ENCODE results near the gene ST7. TPM values are rescaled to one million over a fixed set of nuclear protein-coding genes. Genes with fewer than 3 reads are reported as not detected.

The ST7 gene
- total RNA-seq, 4 donors from 2014 or later = 23.7 to 29.5 (median 25.5) TPM

- TF ChIP-seq CTCF (IDR thresholded peaks at IDR 0.05) = no peak
- DNase-seq (ENCODE audit: low spot score) (no peak), ATAC-seq (ENCODE audit: low FRiP score) (no peak)
These were observed 48.0 kb downstream of the ST7 start for GRCh38 chr7:117001283-117001682.

- no peak for DNase-seq (ENCODE audit: low spot score)
- ATAC-seq (ENCODE audit: low FRiP score) = no peak
- no peak for TF ChIP-seq CTCF (IDR thresholded peaks at IDR 0.05)
These were observed 51.6 kb downstream of the ST7 start for GRCh38 chr7:117004899-117005298.

GRCh38 chr7:117005449-117005848, 52.1 kb downstream of the ST7 start:
- ATAC-seq (ENCODE audit: low FRiP score) (no peak), DNase-seq (ENCODE audit: low spot score) (no peak)
- TF ChIP-seq CTCF (IDR thresholded peaks at IDR 0.05) = no peak

GRCh38 chr7:117006907-117007684, 53.8 kb downstream of the ST7 start:
- ATAC-seq (ENCODE audit: low FRiP score) = no peak
- DNase-seq (ENCODE audit: low spot score) = no peak
- no peak for TF ChIP-seq CTCF (IDR thresholded peaks at IDR 0.05)

GRCh38 chr7:117008118-117008885, 55.0 kb downstream of the ST7 start:
- no peak for DNase-seq (ENCODE audit: low spot score)

GRCh38 chr7:117008886-117009531, 55.7 kb downstream of the ST7 start:
- no peak for ATAC-seq (ENCODE audit: low FRiP score)
- DNase-seq (ENCODE audit: low spot score) = no peak
- no peak for TF ChIP-seq CTCF (IDR thresholded peaks at IDR 0.05)

More at GRCh38 chr7:117008118-117008885, 55.0 kb downstream of the ST7 start:
- TF ChIP-seq CTCF (IDR thresholded peaks at IDR 0.05) = no peak
- ATAC-seq (ENCODE audit: low FRiP score) = no peak

Measured in omental fat pad (tissue), 4 donors.